Measurements from ENCODE around the gene FGF18. TPM values are rescaled to one million over a fixed set of nuclear protein-coding genes. Genes with fewer than 3 reads are reported as not detected.
"Not testable (repeated sequence)": the region's sequence is repeated elsewhere in the genome, so short reads cannot be mapped to it uniquely, and the experiment has no call there.

Gene FGF18, protein sequence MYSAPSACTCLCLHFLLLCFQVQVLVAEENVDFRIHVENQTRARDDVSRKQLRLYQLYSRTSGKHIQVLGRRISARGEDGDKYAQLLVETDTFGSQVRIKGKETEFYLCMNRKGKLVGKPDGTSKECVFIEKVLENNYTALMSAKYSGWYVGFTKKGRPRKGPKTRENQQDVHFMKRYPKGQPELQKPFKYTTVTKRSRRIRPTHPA
- total RNA-seq = 1 to 10 TPM in 4 of 6 donors, under 1 TPM in 2; 0.44 to 4.6 (median 1.4) TPM

DNA sequence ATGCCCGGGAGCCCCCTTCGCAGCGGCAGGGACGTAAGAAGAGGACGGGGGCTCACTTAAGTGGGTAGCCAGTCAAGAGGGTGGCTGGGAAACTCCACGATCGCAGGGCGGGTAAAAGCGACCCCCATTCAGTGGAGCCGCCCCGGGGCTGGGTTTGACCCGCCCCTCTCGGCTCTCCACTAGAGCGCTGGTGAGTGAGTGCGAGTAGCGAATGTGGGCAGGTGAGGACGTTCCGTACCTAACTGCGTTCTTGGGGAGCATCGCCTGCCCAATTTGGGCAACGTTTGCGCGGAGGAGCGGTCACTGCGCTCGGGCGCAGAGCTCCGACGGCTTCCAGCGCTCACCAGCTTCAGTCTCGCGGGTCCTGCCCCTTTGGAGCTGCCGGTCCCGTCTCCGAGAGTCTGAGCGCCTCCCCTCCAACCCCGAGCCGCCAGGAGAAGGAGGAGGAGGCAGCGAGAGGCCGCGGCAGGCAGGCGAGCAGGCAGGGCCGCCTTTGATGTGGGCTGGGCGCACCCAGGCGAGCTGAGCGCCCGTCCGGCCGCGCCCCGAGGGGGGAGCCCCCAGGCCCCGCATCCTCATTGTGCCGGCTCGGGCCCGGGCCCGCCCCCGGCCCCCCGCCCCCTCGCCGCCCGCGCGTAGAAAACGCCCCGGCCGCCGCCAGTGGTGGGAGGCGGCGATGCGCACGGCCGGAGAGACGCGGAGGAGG, at the start of gene FGF18:
Gene FGF18 (plus strand): TSS at position 666 of the 706 bp plus-strand sequence. CDS start 553 bp downstream, outside the sequence.
- Histone ChIP-seq H3K27me3 (peaks cover 0 to 14% (median 0%) of the 10 kb centered on the region in 4 donors), H3K4me3 (peak within 1 kb of the TSS in 3 of 4 donors; percentile 46 to 52 (median 52)), H3K9me3 (no peaks in the 10 kb centered on the region), H3K4me1 (peaks cover 28 to 33% (median 29%) of the 10 kb centered on the region in 4 donors), H3K36me3 (no peaks in the 10 kb centered on the region), H3K27ac (no peak within 1 kb of the TSS)
- 2% methylated on average over 37 of the region's 74 CpGs; no CpG with 5 or more reads in 1 of the 2 donors for WGBS, 2 donors
- ATAC-seq (ENCODE audit: low FRiP score in 2 of 2) = peak; percentile 52 to 83
- TF ChIP-seq POLR2A (IDR thresholded peaks at IDR 0.05) = peak in 1 of 4 donors; percentile 16
- no peak for TF ChIP-seq POLR2AphosphoS5 (IDR thresholded peaks at IDR 0.05)
- TF ChIP-seq EP300 (IDR thresholded peaks at IDR 0.05) = no peak
- TF ChIP-seq, protein P1, sequence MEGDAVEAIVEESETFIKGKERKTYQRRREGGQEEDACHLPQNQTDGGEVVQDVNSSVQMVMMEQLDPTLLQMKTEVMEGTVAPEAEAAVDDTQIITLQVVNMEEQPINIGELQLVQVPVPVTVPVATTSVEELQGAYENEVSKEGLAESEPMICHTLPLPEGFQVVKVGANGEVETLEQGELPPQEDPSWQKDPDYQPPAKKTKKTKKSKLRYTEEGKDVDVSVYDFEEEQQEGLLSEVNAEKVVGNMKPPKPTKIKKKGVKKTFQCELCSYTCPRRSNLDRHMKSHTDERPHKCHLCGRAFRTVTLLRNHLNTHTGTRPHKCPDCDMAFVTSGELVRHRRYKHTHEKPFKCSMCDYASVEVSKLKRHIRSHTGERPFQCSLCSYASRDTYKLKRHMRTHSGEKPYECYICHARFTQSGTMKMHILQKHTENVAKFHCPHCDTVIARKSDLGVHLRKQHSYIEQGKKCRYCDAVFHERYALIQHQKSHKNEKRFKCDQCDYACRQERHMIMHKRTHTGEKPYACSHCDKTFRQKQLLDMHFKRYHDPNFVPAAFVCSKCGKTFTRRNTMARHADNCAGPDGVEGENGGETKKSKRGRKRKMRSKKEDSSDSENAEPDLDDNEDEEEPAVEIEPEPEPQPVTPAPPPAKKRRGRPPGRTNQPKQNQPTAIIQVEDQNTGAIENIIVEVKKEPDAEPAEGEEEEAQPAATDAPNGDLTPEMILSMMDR (IDR thresholded peaks at IDR 0.05) = peak in 1 of 6 experiments; percentile 17
- no peak for DNase-seq

DNA sequence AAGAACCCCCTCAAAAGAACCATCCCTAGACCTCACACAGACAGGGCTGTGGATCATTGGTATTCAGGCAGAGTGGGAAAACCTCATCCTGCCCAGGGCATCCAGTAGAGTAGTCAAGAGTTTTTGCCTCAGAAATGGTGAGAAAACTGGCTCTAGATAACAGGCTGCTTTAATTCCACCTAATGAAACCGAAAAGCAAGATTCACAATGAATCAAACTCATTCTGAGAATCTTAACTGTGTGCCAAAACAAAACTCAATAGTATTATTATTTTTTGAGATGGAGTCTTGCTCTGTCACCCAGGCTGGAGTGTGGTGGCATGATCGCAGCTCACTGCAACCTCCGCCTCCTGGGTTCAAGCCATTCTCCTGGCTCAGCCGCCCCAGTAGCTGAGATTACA, 49.5 kb upstream of the FGF18 start:
- no peak for DNase-seq
- no peak overlapping the region for H3K27ac ChIP-seq
- no peaks in the 10 kb centered on the region for H3K9me3 ChIP-seq
- H3K4me3 ChIP-seq = no peak overlapping the region
- H3K4me1 ChIP-seq = no peaks in the 10 kb centered on the region
- no peak for ATAC-seq (ENCODE audit: low FRiP score in 2 of 2)
- H3K27me3 ChIP-seq = no peaks in the 10 kb centered on the region
- WGBS, 2 donors = 89 to 93% methylated on average over 4 of the region's 4 CpGs
- H3K36me3 ChIP-seq = no peaks in the 10 kb centered on the region
- TF ChIP-seq POLR2A (IDR thresholded peaks at IDR 0.05) (no peak), POLR2AphosphoS5 (IDR thresholded peaks at IDR 0.05) (no peak), EP300 (IDR thresholded peaks at IDR 0.05) (no peak)
- TF ChIP-seq, protein P1 (IDR thresholded peaks at IDR 0.05) = no peak

DNA sequence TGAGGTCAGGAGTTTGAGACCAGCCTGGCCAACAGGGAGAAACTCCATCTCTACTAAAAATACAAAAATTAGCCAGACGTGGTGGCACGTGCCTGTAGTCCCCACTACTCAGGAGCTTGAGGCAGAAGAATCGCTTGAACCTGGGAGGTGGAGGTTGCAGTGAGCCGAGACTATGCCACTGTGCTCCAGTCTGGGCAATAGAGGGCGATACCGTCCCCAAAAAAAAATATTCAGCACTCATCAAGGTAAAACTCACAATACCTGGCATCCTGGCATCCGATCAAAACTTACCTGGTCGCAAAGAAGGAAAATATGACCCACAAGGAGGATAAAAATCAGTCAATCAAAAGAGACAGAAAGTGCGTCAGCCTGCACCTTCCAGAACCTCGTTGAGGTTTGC, 48.6 kb upstream of the FGF18 start:
- H3K9me3 ChIP-seq; H3K27ac ChIP-seq; H3K36me3 ChIP-seq; H3K4me3 ChIP-seq; DNase-seq; H3K27me3 ChIP-seq; ATAC-seq (ENCODE audit: low FRiP score in 2 of 2); H3K4me1 ChIP-seq: not testable (repeated sequence)
- WGBS, 2 donors = 36 to 48% methylated on average over 10 of the region's 10 CpGs

DNA sequence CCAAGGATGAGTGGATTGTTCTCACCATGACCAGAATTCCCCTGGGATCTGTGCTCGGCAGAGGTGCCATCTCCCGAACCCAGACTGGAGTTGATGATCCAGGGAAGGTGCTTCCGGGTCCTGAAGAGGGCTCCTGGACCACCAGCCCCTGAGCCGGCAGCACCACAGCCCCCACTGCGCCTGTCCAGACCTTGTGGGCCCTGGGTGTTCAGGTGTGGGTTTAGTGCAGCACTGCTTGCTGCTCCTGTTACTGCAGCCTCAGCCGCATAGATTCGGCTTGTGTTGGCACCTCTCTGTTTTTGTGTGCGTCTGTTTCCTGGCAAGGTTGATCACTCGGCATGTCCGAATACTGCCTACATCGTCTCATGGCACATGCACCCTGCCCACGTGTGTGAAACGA, 48.1 kb upstream of the FGF18 start:
- no peak for ATAC-seq (ENCODE audit: low FRiP score in 2 of 2)
- H3K27ac ChIP-seq = no peak overlapping the region
- no peaks in the 10 kb centered on the region for H3K27me3 ChIP-seq
- 77 to 82% methylated on average over 7 to 11 of the region's 13 CpGs for WGBS, 2 donors
- no peaks in the 10 kb centered on the region for H3K36me3 ChIP-seq
- TF ChIP-seq, protein P1 (IDR thresholded peaks at IDR 0.05) = no peak
- TF ChIP-seq POLR2AphosphoS5 (IDR thresholded peaks at IDR 0.05) = no peak
- no peak for TF ChIP-seq EP300 (IDR thresholded peaks at IDR 0.05)
- no peak for TF ChIP-seq POLR2A (IDR thresholded peaks at IDR 0.05)
- no peaks in the 10 kb centered on the region for H3K9me3 ChIP-seq
- DNase-seq = no peak
- H3K4me1 ChIP-seq = no peaks in the 10 kb centered on the region
- no peak overlapping the region for H3K4me3 ChIP-seq

DNA sequence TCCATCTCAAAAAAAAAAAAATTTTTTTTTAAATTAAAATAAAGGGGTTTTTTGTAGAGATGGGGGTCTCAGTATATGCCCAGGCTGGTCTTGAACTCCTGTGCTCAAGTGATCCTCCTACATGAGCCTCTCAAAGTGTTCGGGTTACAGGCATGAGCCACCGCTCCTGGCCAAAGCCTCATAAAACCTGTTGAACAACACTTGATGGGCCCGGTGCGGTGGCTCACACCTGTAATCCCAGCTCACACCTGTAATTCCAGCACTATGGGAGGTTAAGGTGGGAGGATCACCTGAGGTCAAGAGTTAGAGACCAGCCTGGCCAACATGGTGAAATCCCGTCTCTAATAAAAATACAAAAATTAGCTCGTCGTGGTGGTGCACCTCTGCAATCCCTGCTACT, 39.5 kb upstream of the FGF18 start:
- Histone ChIP-seq H3K36me3 (no peaks in the 10 kb centered on the region), H3K27ac (no peak overlapping the region), H3K4me1 (no peaks in the 10 kb centered on the region), H3K27me3 (no peaks in the 10 kb centered on the region), H3K9me3 (no peaks in the 10 kb centered on the region), H3K4me3 (no peak overlapping the region)
- TF ChIP-seq EP300 (IDR thresholded peaks at IDR 0.05) (no peak), POLR2A (IDR thresholded peaks at IDR 0.05) (no peak), POLR2AphosphoS5 (IDR thresholded peaks at IDR 0.05) (no peak)
- TF ChIP-seq, protein P1 (IDR thresholded peaks at IDR 0.05) = no peak
- ATAC-seq (ENCODE audit: low FRiP score in 2 of 2) (no peak), DNase-seq (no peak)
- whole genome bisulfite sequencing, 2 donors = 96 to 97% methylated on average over 7 of the region's 7 CpGs

DNA sequence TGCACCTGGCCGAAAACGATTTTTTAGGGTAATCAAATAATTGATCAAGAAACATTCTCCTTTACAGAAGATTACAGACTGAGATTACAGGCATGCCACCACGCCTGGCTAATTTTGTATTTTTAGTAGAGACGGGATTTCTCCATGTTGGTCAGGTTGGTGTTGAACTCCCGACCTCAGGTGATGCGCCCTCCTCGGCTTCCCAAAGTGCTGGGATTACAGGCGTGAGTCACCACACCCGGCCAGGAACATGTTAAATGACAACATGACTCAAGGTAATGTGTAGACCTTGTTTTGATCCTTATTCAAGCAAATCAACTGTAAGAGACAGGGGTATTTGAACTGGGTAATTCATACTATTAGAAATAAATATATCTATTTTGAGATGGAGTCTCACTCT, 35.0 kb upstream of the FGF18 start:
- H3K9me3 ChIP-seq; H3K36me3 ChIP-seq; ATAC-seq (ENCODE audit: low FRiP score in 2 of 2); H3K4me3 ChIP-seq; H3K27me3 ChIP-seq; H3K27ac ChIP-seq; DNase-seq: not testable (repeated sequence)
- WGBS, 2 donors = 92 to 96% methylated on average over 9 of the region's 9 CpGs
- peaks cover 3 to 24% (median 10%) of the 10 kb centered on the region in 4 donors for H3K4me1 ChIP-seq

DNA sequence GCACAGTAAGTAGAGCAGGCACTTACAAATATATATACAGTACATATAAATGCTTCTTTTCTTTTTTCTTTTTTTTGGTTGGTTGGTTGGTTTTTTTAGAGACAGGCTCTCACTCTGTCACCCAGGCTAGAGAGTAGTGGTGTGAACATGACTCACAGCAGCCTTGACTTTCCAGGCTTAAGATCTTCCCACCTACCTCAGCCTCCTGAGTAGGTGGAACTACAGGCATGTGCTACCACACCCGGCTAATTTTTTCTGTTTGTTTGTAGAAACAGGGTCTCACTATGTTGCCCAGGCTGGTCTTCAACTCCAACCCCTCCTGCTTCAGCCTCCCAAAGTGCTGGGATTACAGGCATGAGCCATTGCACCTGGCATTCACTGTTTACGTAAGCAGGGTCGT, 34.4 kb upstream of the FGF18 start:
- H3K9me3 ChIP-seq; DNase-seq; ATAC-seq (ENCODE audit: low FRiP score in 2 of 2); H3K27me3 ChIP-seq; H3K36me3 ChIP-seq; H3K4me3 ChIP-seq; H3K27ac ChIP-seq: not testable (repeated sequence)
- peaks cover 7 to 30% (median 14%) of the 10 kb centered on the region in 4 donors for H3K4me1 ChIP-seq
- 78 to 82% methylated on average over 3 of the region's 3 CpGs for WGBS, 2 donors

Measured in upper lobe of left lung (tissue), 6 donors.